Kasumi-1 (cell line): ENCODE results near the gene PCDH12.
"Not testable (repeated sequence)": the region's sequence is repeated elsewhere in the genome, so short reads cannot be mapped to it uniquely, and the experiment has no call there.

Source experiments
- DNase-seq, 2 experiments: peaks; one replicate each; lab custom pipeline; 2025; lab: John Stamatoyannopoulos, UW

PCDH12 gene

GRCh38 chr5:141940695-141941271 is 17.2 kb downstream of the PCDH12 start:
- DNase-seq, result no peak

- no peak for DNase-seq
These were observed 22.5 kb downstream of the PCDH12 start for GRCh38 chr5:141935538-141935937.

- DNase-seq, result no peak
These were observed 23.7 kb downstream of the PCDH12 start for GRCh38 chr5:141934099-141934844.

GRCh38 chr5:141933151-141933550 is 24.9 kb downstream of the PCDH12 start:
- DNase-seq, result no peak

GRCh38 chr5:141931694-141932093 is 26.3 kb downstream of the PCDH12 start:
- no peak for DNase-seq

GRCh38 chr5:141929398-141930058 is 28.5 kb downstream of the PCDH12 start:
- no peak for DNase-seq

GRCh38 chr5:141928051-141928450 is 30.0 kb downstream of the PCDH12 start:
- DNase-seq, result no peak

- no peak for DNase-seq
These were observed 31.6 kb downstream of the PCDH12 start for GRCh38 chr5:141926434-141926833.

GRCh38 chr5:141923448-141924313 is 34.3 kb downstream of the PCDH12 start, which contains the start of gene DELE1:
DELE1 (plus strand) TSS chr5:141923871; CDS start chr5:141923942, 71 bp downstream.
- DNase-seq, result peak; percentile 96 to 98

- not testable (repeated sequence) for DNase-seq
These were observed 35.1 kb downstream of the PCDH12 start for GRCh38 chr5:141922827-141923447.

GRCh38 chr5:141920771-141921170 is 37.2 kb downstream of the PCDH12 start:
- DNase-seq, result no peak

GRCh38 chr5:141919218-141920119 is 38.5 kb downstream of the PCDH12 start:
- no peak for DNase-seq

- no peak for DNase-seq
These were observed 40.2 kb downstream of the PCDH12 start for GRCh38 chr5:141917760-141918159.

GRCh38 chr5:141916522-141916921 is 41.5 kb downstream of the PCDH12 start:
- DNase-seq, result no peak

- no peak for DNase-seq
These were observed 42.1 kb downstream of the PCDH12 start for GRCh38 chr5:141915881-141916336.

- no peak for DNase-seq
These were observed 43.2 kb downstream of the PCDH12 start for GRCh38 chr5:141914797-141915196.

- DNase-seq, result peak; percentile 56
These were observed 43.7 kb downstream of the PCDH12 start for GRCh38 chr5:141914199-141914743.

GRCh38 chr5:141913560-141914198 is 44.3 kb downstream of the PCDH12 start:
- DNase-seq, result no peak

GRCh38 chr5:141910271-141910673 is 47.7 kb downstream of the PCDH12 start:
- DNase-seq, result no peak

- DNase-seq, result no peak
These were observed 48.8 kb downstream of the PCDH12 start for GRCh38 chr5:141909212-141909611.
